H9 (cell line): ENCODE measurements around the gene AARSD1. TPM values are rescaled to one million over a fixed set of nuclear protein-coding genes. Genes with fewer than 3 reads are reported as not detected.
A peak's percentile ranks its signal among the peaks of the same experiment; 100 is the strongest.
"Not testable (repeated sequence)": the region's sequence is repeated elsewhere in the genome, so short reads cannot be mapped to it uniquely, and the experiment has no call there.

Experiments
- DNase-seq: peaks from one replicate; pipeline ENCODE4 v3.0.0-alpha.2; 2017
- H2AFZ ChIP-seq: one replicate; pipeline ENCODE4 v1.6.1; 2013; ENCODE audit warnings: mild to moderate bottlenecking, low read length, control low read depth, moderate library complexity
- H2AK5ac ChIP-seq: 2 replicates; pipeline ENCODE4 v1.6.1; 2013; ENCODE audit warnings: low read length, control low read depth, mixed read lengths; ENCODE audit not compliant: insufficient read length
- H2BK120ac ChIP-seq: one replicate; pipeline ENCODE4 v1.6.1; 2013; ENCODE audit warnings: low read depth, mild to moderate bottlenecking, low read length, control low read depth, inconsistent platforms; ENCODE audit not compliant: poor library complexity, severe bottlenecking
- H2BK12ac ChIP-seq: 2 replicates; pipeline ENCODE4 v1.6.1; 2013; ENCODE audit warnings: low read length, control low read depth, mixed read lengths, low read depth; ENCODE audit not compliant: insufficient read length
- H2BK15ac ChIP-seq: 2 replicates; pipeline ENCODE4 v1.6.1; 2013; ENCODE audit warnings: low read depth, low read length, control low read depth
- H2BK20ac ChIP-seq: one replicate; pipeline ENCODE4 v1.6.1; 2013; ENCODE audit warnings: low read depth, mild to moderate bottlenecking, low read length, control low read depth, inconsistent platforms; ENCODE audit not compliant: poor library complexity, severe bottlenecking
- H2BK5ac ChIP-seq: 2 replicates; pipeline ENCODE4 v1.6.1; 2013; ENCODE audit warnings: low read length, control low read depth, mixed read lengths; ENCODE audit not compliant: insufficient read length
- H3K14ac ChIP-seq: 2 replicates; pipeline ENCODE4 v1.6.1; 2013; ENCODE audit warnings: low read length, control low read depth; ENCODE audit not compliant: insufficient read depth
- H3K18ac ChIP-seq: 2 replicates; pipeline ENCODE4 v1.6.1; 2013; ENCODE audit warnings: low read depth, mild to moderate bottlenecking, mixed read lengths, low read length, control low read depth; ENCODE audit not compliant: insufficient read length
- H3K23ac ChIP-seq: 2 replicates; pipeline ENCODE4 v1.6.1; 2013; ENCODE audit warnings: low read length, control low read depth, mixed read lengths, low read depth; ENCODE audit not compliant: insufficient read length
- H3K23me2 ChIP-seq: 2 replicates; pipeline ENCODE4 v1.6.1; 2013; ENCODE audit warnings: low read depth, mild to moderate bottlenecking, mixed read lengths, low read length, control low read depth; ENCODE audit not compliant: insufficient read length, poor library complexity, severe bottlenecking
- H3K27ac ChIP-seq: 2 replicates; pipeline ENCODE4 v1.5.1; 2013; ENCODE audit warnings: low read length, control low read depth, mixed read lengths, low read depth; ENCODE audit not compliant: insufficient read length
- H3K27me3 ChIP-seq: 2 replicates; pipeline ENCODE4 v1.6.1; 2013; ENCODE audit warnings: low read length, control low read depth, inconsistent platforms; ENCODE audit not compliant: insufficient read depth
- H3K4ac ChIP-seq: 2 replicates; pipeline ENCODE4 v1.6.1; 2013; ENCODE audit warnings: low read depth, mild to moderate bottlenecking, control low read depth, inconsistent platforms, low read length, moderate library complexity
- H3K4me1 ChIP-seq: 2 replicates; pipeline ENCODE4 v1.6.1; 2013; ENCODE audit warnings: low read length, control low read depth, inconsistent platforms; ENCODE audit not compliant: insufficient read depth
- H3K4me2 ChIP-seq: 2 replicates; pipeline ENCODE4 v1.6.1; 2013; ENCODE audit warnings: low read length, control low read depth, mixed read lengths; ENCODE audit not compliant: insufficient read length, insufficient read depth
- H3K56ac ChIP-seq: 2 replicates; pipeline ENCODE4 v1.6.1; 2013; ENCODE audit warnings: low read depth, mild to moderate bottlenecking, mixed read lengths, low read length, control low read depth; ENCODE audit not compliant: insufficient read length
- H3K79me1 ChIP-seq: 2 replicates; pipeline ENCODE4 v1.6.1; 2013; ENCODE audit warnings: low read depth, mild to moderate bottlenecking, moderate library complexity, low read length, control low read depth, inconsistent platforms; ENCODE audit not compliant: insufficient read depth, poor library complexity, severe bottlenecking
- H3K79me2 ChIP-seq: 2 replicates; pipeline ENCODE4 v1.6.1; 2013; ENCODE audit warnings: low read length, control low read depth, inconsistent platforms; ENCODE audit not compliant: insufficient read depth
- H3K9ac ChIP-seq: 2 replicates; pipeline ENCODE4 v1.6.1; 2013; ENCODE audit warnings: low read length, control low read depth, mixed read lengths; ENCODE audit not compliant: insufficient read length; ENCODE audit errors: extremely low read depth
- H3K9me3 ChIP-seq: one replicate; pipeline ENCODE4 v1.6.1; 2013; ENCODE audit warnings: low read depth, low read length, inconsistent platforms; ENCODE audit not compliant: control insufficient read depth
- H3T11ph ChIP-seq: one replicate; pipeline ENCODE4 v1.6.1; 2013; ENCODE audit warnings: mild to moderate bottlenecking, low read length, control low read depth, inconsistent platforms
- H4K20me1 ChIP-seq: one replicate; pipeline ENCODE4 v1.6.1; 2013; ENCODE audit not compliant: control insufficient read depth, insufficient read length, insufficient read depth
- H4K5ac ChIP-seq: 2 replicates; pipeline ENCODE4 v1.6.1; 2013; ENCODE audit warnings: low read depth, mild to moderate bottlenecking, mixed read lengths, low read length, control low read depth; ENCODE audit not compliant: insufficient read length
- H4K8ac ChIP-seq: replicated peaks from 2 replicates; pipeline ENCODE4 v1.6.1; 2013; ENCODE audit warnings: low read length, control low read depth, mixed read lengths, low read depth; ENCODE audit not compliant: insufficient read length
- H4K91ac ChIP-seq: 2 replicates; pipeline ENCODE4 v1.6.1; 2013; ENCODE audit warnings: low read depth, mild to moderate bottlenecking, moderate library complexity, mixed read lengths, low read length, control low read depth; ENCODE audit not compliant: insufficient read length
- H3K27ac Mint-ChIP-seq, 3 experiments: 2 replicates in 2 of 3; 3 replicates in 1 of 3; pipeline ENCODE4 v1.8.0; 2020 to 2021; ENCODE audit warnings: mixed read lengths in 3 of 3, mild to moderate bottlenecking in 1 of 3, moderate library complexity in 1 of 3
- H3K27me3 Mint-ChIP-seq: 2 replicates; pipeline ENCODE4 v1.8.0; 2021; ENCODE audit warnings: low read depth, mild to moderate bottlenecking, moderate library complexity, mixed read lengths
- H3K36me3 Mint-ChIP-seq, 3 experiments: 2 replicates in 2 of 3; 3 replicates in 1 of 3; pipeline ENCODE4 v1.8.0; 2020 to 2021; ENCODE audit warnings: low read depth in 3 of 3, mixed read lengths in 3 of 3; ENCODE audit not compliant: insufficient read depth in 1 of 3
- H3K4me1 Mint-ChIP-seq, 2 experiments: 2 replicates each; pipeline ENCODE4 v1.8.0; 2020; ENCODE audit warnings: mixed read lengths in 2 of 2
- H3K4me3 Mint-ChIP-seq, 2 experiments: 2 replicates in 1 of 2; 3 replicates in 1 of 2; pipeline ENCODE4 v1.8.0; 2020 to 2021; ENCODE audit warnings: mild to moderate bottlenecking in 2 of 2, mixed read lengths in 2 of 2, moderate library complexity in 1 of 2
- H3K9me3 Mint-ChIP-seq, 2 experiments: 2 replicates in 1 of 2; 3 replicates in 1 of 2; pipeline ENCODE4 v1.8.0; 2020; ENCODE audit warnings: mild to moderate bottlenecking in 2 of 2, mixed read lengths in 2 of 2, moderate library complexity in 1 of 2
- CTCF ChIP-seq: fragments of 200-600 bp; sonication (generic); conservative IDR thresholded peaks from 3 replicates; pipeline ENCODE4 v1.8.0; 2021; ENCODE audit warnings: antibody characterized with exemption, mild to moderate bottlenecking
- WGBS: extraction: QIAGEN DNeasy Blood & Tissue Kit; methylation state at CpG from one replicate; pipeline ENCODE4 v1.1.7; 2013; ENCODE audit warnings: missing lambda C conversion rate, low lambda C conversion rate, mixed read lengths; ENCODE audit not compliant: insufficient read length; ENCODE audit errors: extremely low coverage; 5-methylcytosine and 5-hydroxymethylcytosine counted together
- total RNA-seq: library from RNA; stranded (reverse); gene quantifications from 2 replicates; pipeline ENCODE4 v1.2.1, GENCODE V29; 2021

Gene AARSD1
- total RNA-seq, 1 experiment from 2014 or later, result 68.7 TPM

GRCh38 chr17:42997390-42997983, 33.2 kb upstream of the AARSD1 start:
- peak overlapping the region in 2 of 3 experiments; percentile 98 to 99; a peak in 4 of 7 replicates for H3K27ac Mint-ChIP-seq
- H4K20me1 ChIP-seq, result no peaks in the 10 kb centered on the region
- no peak overlapping the region for H3K4ac ChIP-seq
- no peaks in the 10 kb centered on the region for H3K27me3 ChIP-seq
- H4K5ac ChIP-seq, result no peak overlapping the region
- H3K4me1 Mint-ChIP-seq, result peaks cover 20 to 25% of the 10 kb centered on the region in 2 experiments
- no peaks in the 10 kb centered on the region; a peak in 1 of 5 replicates for H3K9me3 Mint-ChIP-seq
- no CpG with 5 or more reads among the region's 5 CpGs for WGBS
- H3K23me2 ChIP-seq, result peaks cover 10% of the 10 kb centered on the region
- no peak overlapping the region for H3K18ac ChIP-seq
- peak overlapping the region; percentile 97 to 98 for H3K4me3 Mint-ChIP-seq
- H4K91ac ChIP-seq, result no peak overlapping the region
- no peaks in the 10 kb centered on the region for H3K9me3 ChIP-seq
- no peaks in the 10 kb centered on the region for H3K27me3 Mint-ChIP-seq
- H2BK5ac ChIP-seq, result no peak overlapping the region
- no peak overlapping the region for H3K56ac ChIP-seq
- no peak overlapping the region for H3K23ac ChIP-seq
- peaks cover 6% of the 10 kb centered on the region for H3K79me1 ChIP-seq
- H2BK15ac ChIP-seq, result no peak overlapping the region
- no peak overlapping the region for H3K27ac ChIP-seq
- H2BK12ac ChIP-seq, result no peak overlapping the region
- peaks cover 32 to 58% (median 52%) of the 10 kb centered on the region in 3 experiments for H3K36me3 Mint-ChIP-seq
- no peak overlapping the region for H4K8ac ChIP-seq
- peak overlapping the region; percentile 53 for H3K4me2 ChIP-seq
- peaks cover 15% of the 10 kb centered on the region; the same call in 1 of the 2 replicates for H3K79me2 ChIP-seq
- no peak overlapping the region for H3K14ac ChIP-seq
- H2AFZ ChIP-seq, result no peak overlapping the region
- H2BK20ac ChIP-seq, result no peak overlapping the region
- no peaks in the 10 kb centered on the region for H3K4me1 ChIP-seq
- no peak overlapping the region for H3T11ph ChIP-seq
- no peak for DNase-seq
- H2BK120ac ChIP-seq, result no peak overlapping the region
- peak overlapping the region; percentile 18 for H3K9ac ChIP-seq
- no peak for TF ChIP-seq CTCF
- no peak overlapping the region for H2AK5ac ChIP-seq

- H3K9ac ChIP-seq, H2BK15ac ChIP-seq, H3K27ac ChIP-seq, H2BK20ac ChIP-seq, H3K23me2 ChIP-seq, H3K9me3 Mint-ChIP-seq, DNase-seq, H3K79me2 ChIP-seq, H3K79me1 ChIP-seq, H3K27me3 ChIP-seq, H4K8ac ChIP-seq, H3K27ac Mint-ChIP-seq, H3K4ac ChIP-seq, H3K4me3 Mint-ChIP-seq, H2AK5ac ChIP-seq, H3K9me3 ChIP-seq, H3K14ac ChIP-seq, H4K91ac ChIP-seq, H3K56ac ChIP-seq, H2BK120ac ChIP-seq, H2AFZ ChIP-seq, H3K23ac ChIP-seq, H3K4me1 ChIP-seq, H3K18ac ChIP-seq, H3K4me2 ChIP-seq, H2BK5ac ChIP-seq, H2BK12ac ChIP-seq, H4K20me1 ChIP-seq, H3T11ph ChIP-seq, H4K5ac ChIP-seq, H3K27me3 Mint-ChIP-seq: not testable (repeated sequence)
- H3K36me3 Mint-ChIP-seq, result peaks cover 26 to 54% (median 48%) of the 10 kb centered on the region in 3 experiments; a peak in 6 of 7 replicates
- peaks cover 9 to 11% of the 10 kb centered on the region in 2 experiments for H3K4me1 Mint-ChIP-seq
- WGBS, result no CpG with 5 or more reads among the region's 10 CpGs
Observed at GRCh38 chr17:42993913-42994312, 29.7 kb upstream of the AARSD1 start.
